K562 (cell line): ENCODE results near the gene C2orf92. TPM values are rescaled to one million over a fixed set of nuclear protein-coding genes. Genes with fewer than 3 reads are reported as not detected.

Experiments
- ATAC-seq: fragments of 200-7000 bp; cut with Tn5 transposase; 3 replicates; pipeline ENCODE4 v1.9.1; 2020; ENCODE audit warnings: moderate library complexity
- BruUV-seq: library from RNA; stranded (reverse); fragments of 400-500 nt; replicated peaks from 2 replicates; lab custom pipeline; 2021; lab: Mats Ljungman, UMichigan
- CTCF ChIA-PET: fragments of 300-600 bp; formaldehyde crosslinking; extraction: SDS; loops from one replicate; lab custom pipeline; 2021; ENCODE audit warnings: low intra/inter-chr PET ratio; lab: Yijun Ruan, JAX
- POLR2A ChIA-PET: fragments of 300-600, 350-650 bp; sonication (Branson Sonifier 250); formaldehyde crosslinking; extraction: SDS; loops from one replicate; lab custom pipeline; 2021; ENCODE audit warnings: antibody characterized with exemption, inconsistent platforms; lab: Yijun Ruan, JAX
- DNase-seq, 4 experiments: peaks; one replicate each; pipeline versions ENCODE4 v3.0.0 to v3.0.0-alpha.2; 2011 to 2018; ENCODE audit warnings: low spot score in 3 of 4, mixed read lengths in 3 of 4; ENCODE audit errors: extremely low read depth in 1 of 4
- FAIRE-seq: peaks from 2 replicates; lab custom pipeline; 2011; peaks lifted over from hg19 to GRCh38; lab: Jason Lieb, UNC
- H2AFZ ChIP-seq: 2 replicates; pipeline ENCODE4 v1.6.0; 2011; ENCODE audit warnings: low read depth, low read length, control low read depth, inconsistent platforms
- H3K27ac ChIP-seq: fragments of 200-600 bp; 3 replicates; pipeline ENCODE4 v1.8.0; 2011; ENCODE audit warnings: low read depth, mild to moderate bottlenecking, control low read depth, inconsistent platforms, low read length, moderate library complexity, mixed read lengths; ENCODE audit errors: extremely low read depth
- H3K27me3 ChIP-seq, 2 experiments: fragments of 300-600 bp in 1 of 2; 2 replicates in 1 of 2; 3 replicates in 1 of 2; pipeline versions ENCODE4 v1.6.0 to v1.8.0; 2011; ENCODE audit warnings: inconsistent platforms in 2 of 2, low read length in 2 of 2, mild to moderate bottlenecking in 1 of 2, mixed read lengths in 1 of 2, moderate library complexity in 1 of 2; ENCODE audit not compliant: control insufficient read depth in 2 of 2, insufficient read depth in 2 of 2
- H3K36me3 ChIP-seq: fragments of 300-600 bp; 3 replicates; pipeline ENCODE4 v1.8.0; 2011; ENCODE audit warnings: mild to moderate bottlenecking, low read length, inconsistent platforms; ENCODE audit not compliant: control insufficient read depth, insufficient read depth
- H3K4me1 ChIP-seq, 2 experiments: fragments of 200-600 bp in 1 of 2; replicated peaks in 1 of 2; 2 replicates in 1 of 2; 3 replicates in 1 of 2; pipeline versions ENCODE4 v1.5.1 to v1.8.0; 2011; ENCODE audit warnings: inconsistent platforms in 2 of 2, low read length in 2 of 2, mild to moderate bottlenecking in 1 of 2, mixed read lengths in 1 of 2, moderate library complexity in 1 of 2; ENCODE audit not compliant: control insufficient read depth in 2 of 2, insufficient read depth in 2 of 2
- H3K4me2 ChIP-seq: 2 replicates; pipeline ENCODE4 v1.6.1; 2011; ENCODE audit warnings: low read length, control low read depth, inconsistent platforms, mixed read lengths; ENCODE audit not compliant: insufficient read depth
- H3K4me3 ChIP-seq: fragments of 200-600 bp; sonication (generic), shearing (Covaris generic); 2 replicates; pipeline ENCODE4 v1.5.1; 2016; ENCODE audit warnings: control low read depth, inconsistent platforms
- H3K79me2 ChIP-seq: fragments of 200-600 bp; 3 replicates; pipeline ENCODE4 v1.8.0; 2011; ENCODE audit warnings: low read length, inconsistent platforms; ENCODE audit not compliant: control insufficient read depth, insufficient read depth
- H3K9ac ChIP-seq, 2 experiments: 2 replicates each; pipeline versions ENCODE4 v1.6.0 to v1.6.1; 2011; ENCODE audit warnings: low read depth in 2 of 2, low read length in 2 of 2, control low read depth in 1 of 2, inconsistent platforms in 1 of 2, mild to moderate bottlenecking in 1 of 2, mixed read lengths in 1 of 2; ENCODE audit not compliant: insufficient read depth in 1 of 2
- H3K9me1 ChIP-seq: one replicate; pipeline ENCODE4 v1.6.0; 2011; ENCODE audit warnings: inconsistent platforms, mild to moderate bottlenecking, low read length, moderate library complexity; ENCODE audit not compliant: control insufficient read depth, insufficient read depth
- H3K9me3 ChIP-seq: replicated peaks from 2 replicates; pipeline ENCODE4 v1.5.1; 2011; ENCODE audit warnings: low read depth, low read length, inconsistent platforms; ENCODE audit not compliant: control insufficient read depth, insufficient read depth
- H4K20me1 ChIP-seq: replicated peaks from 2 replicates; pipeline ENCODE4 v1.6.1; 2011; ENCODE audit warnings: low read length, inconsistent platforms, mixed read lengths; ENCODE audit not compliant: control insufficient read depth, insufficient read depth
- CHAMP1 ChIP-seq: fragments of 450-650 bp; IDR thresholded peaks from 2 replicates; pipeline ENCODE4 v1.6.1; 2016; ENCODE audit warnings: mild to moderate bottlenecking
- ELK1 ChIP-seq: sonication (generic); formaldehyde crosslinking; IDR thresholded peaks from 2 replicates; pipeline ENCODE4 v1.8.1; 2022; ENCODE audit warnings: missing genetic modification reagents
- FOXP4 ChIP-seq: sonication (generic); formaldehyde crosslinking; IDR thresholded peaks from 2 replicates; pipeline ENCODE4 v1.8.0; 2022; ENCODE audit warnings: mild to moderate bottlenecking, missing genetic modification reagents, borderline replicate concordance
- PTTG1 ChIP-seq: fragments of 450-650 bp; IDR thresholded peaks from 2 replicates; pipeline ENCODE4 v1.6.1; 2016; ENCODE audit warnings: low read depth, mild to moderate bottlenecking, missing genetic modification characterization, missing compliant biosample characterization
- THAP12 ChIP-seq: fragments of 250-450 bp; sonication (Bioruptor Pico); IDR thresholded peaks from 2 replicates; pipeline ENCODE4 v1.9.0; 2021; ENCODE audit warnings: mild to moderate bottlenecking, inconsistent platforms
- ZKSCAN1 ChIP-seq: fragments of 150-350 bp; IDR thresholded peaks from 2 replicates; pipeline ENCODE4 v1.6.1; 2016; ENCODE audit warnings: low read depth, low read length
- ZNF518B ChIP-seq: fragments of 250-450 bp; sonication (Bioruptor Pico); IDR thresholded peaks from 2 replicates; pipeline ENCODE4 v1.5.0; 2021; ENCODE audit warnings: mild to moderate bottlenecking, moderate library complexity
- WGBS: fragments of 100-300 bp; shearing (Covaris generic); methylation state at CpG from one replicate; pipeline ENCODE4 v1.1.6; 2016; ENCODE audit warnings: low coverage, mixed read lengths; ENCODE audit not compliant: insufficient coverage; ENCODE audit errors: missing lambda C conversion rate; 5-methylcytosine and 5-hydroxymethylcytosine counted together
- in situ Hi-C: fragments of 300-500 bp; cut with MboI; formaldehyde crosslinking; loops from 4 replicates; pipeline ENCODE4 v1.15.0; 2018; ENCODE audit warnings: inconsistent platforms, mixed read lengths
- intact Hi-C: fragments of 100-400 bp; cut with micrococcal nuclease; formaldehyde crosslinking; loops from 2 replicates; pipeline ENCODE4 v1.14.2; 2022
- polyA plus RNA-seq, 8 experiments: library from polyadenylated mRNA; depleted of rRNA in 4 of 8; stranded (reverse) in 5 of 8; unstranded in 3 of 8; fragments of >200 nt; fragmentation: Nextera tagmentation in 2 of 8; fragmentation: Illumina TruSeq in 1 of 8; extraction: Ambion mirVana in 2 of 8; extraction: Trizol in 1 of 8; gene quantifications; 2 replicates each; pipeline versions ENCODE4 v1.2.1 to v1.2.3, GENCODE V29; 2011 to 2014; ENCODE audit warnings: inconsistent platforms in 1 of 8, missing spikeins in 1 of 8
- total RNA-seq, 7 experiments: library from RNA; depleted of rRNA in 6 of 7; stranded (reverse); fragments of >200 nt in 6 of 7; fragmentation: Illumina TruSeq in 2 of 7; extraction: Trizol in 2 of 7; gene quantifications; 2 replicates each; pipeline versions ENCODE4 v1.2.1 to v1.2.3, GENCODE V29; 2011 to 2021; ENCODE audit warnings: low replicate concordance in 1 of 7

C2orf92 gene
- total and polyA plus RNA-seq, 9 of the 15 experiments (the other 6 are each of a cell fraction or from before 2014, with no cell fraction given): 0.65 to 6.8 (median 3.6) TPM

GRCh38 chr2:97733341-97734035 is 64.0 kb downstream of the C2orf92 start:
- Histone ChIP-seq H3K79me2 (no peaks in the 10 kb centered on the region), H3K27ac (no peak overlapping the region), H3K9me1 (no peaks in the 10 kb centered on the region), H3K27me3 (peaks cover 11 to 71% of the 10 kb centered on the region in 2 experiments; a peak in 3 of 5 replicates), H3K9ac (no peak overlapping the region), H4K20me1 (no peaks in the 10 kb centered on the region), H3K36me3 (no peaks in the 10 kb centered on the region), H2AFZ (no peak overlapping the region), H3K4me1 (peaks cover 0 to 21% of the 10 kb centered on the region in 2 experiments; a peak in 2 of 5 replicates), H3K4me2 (no peak overlapping the region), H3K9me3 (no peaks in the 10 kb centered on the region), H3K4me3 (no peak overlapping the region)
- 11% methylated on average over 19 of the region's 20 CpGs for WGBS
- FAIRE-seq (no peak), DNase-seq (no peak), ATAC-seq (no peak)
- in situ Hi-C loops: no loop called here
- intact Hi-C loops: no loop called here
- CTCF ChIA-PET: no interaction called here
- BruUV-seq: no TSS peak
- TF ChIP-seq THAP12 (CRISPR knock-in tag): no peak
- no peak for TF ChIP-seq FOXP4
- no peak for TF ChIP-seq PTTG1
- TF ChIP-seq ELK1 (CRISPR knock-in tag): no peak
- TF ChIP-seq CHAMP1: no peak
- no peak for TF ChIP-seq ZNF518B (CRISPR knock-in tag)
- TF ChIP-seq ZKSCAN1: peak; percentile 78
- POLR2A ChIA-PET: interaction anchor here (0.9 kb wide), 1 partner anchor 9 kb away, joined by 4 read pairs; no protein-coding TSS in a partner anchor
